Stomach (tissue), 9 donors: Measurements from ENCODE around the gene UQCRC1. TPM values are rescaled to one million over a fixed set of nuclear protein-coding genes. Genes with fewer than 3 reads are reported as not detected.

Experiments
- DNase-seq, 2 donors: peaks; one replicate each; pipeline versions ENCODE4 v3.0.0 to v3.0.0-alpha.2; 2013 to 2019
- H3K27ac ChIP-seq, 5 donors: fragments of 200-600 bp in 4 of 5; sonication (generic) in 4 of 5; one replicate each; pipeline ENCODE4 v1.5.1; 2013 to 2019; ENCODE audit warnings: mild to moderate bottlenecking in 1 of 5, moderate library complexity in 1 of 5
- H3K27me3 ChIP-seq, 3 donors: fragments of 200-600 bp; sonication (generic); one replicate each; pipeline ENCODE4 v1.5.1; 2017 to 2019; ENCODE audit warnings: mixed run types in 1 of 3
- H3K36me3 ChIP-seq, 4 donors: fragments of 200-600 bp; sonication (generic); 1 replicate in 3 of 4; 2 replicates in 1 of 4; pipeline ENCODE4 v1.5.1; 2016 to 2019
- H3K4me1 ChIP-seq, 4 donors: fragments of 200-600 bp; sonication (generic); one replicate each; pipeline ENCODE4 v1.5.1; 2016 to 2019
- H3K4me3 ChIP-seq, 4 donors: fragments of 200-600 bp; sonication (generic) in 3 of 4; one replicate each; pipeline ENCODE4 v1.5.1; 2016 to 2019; ENCODE audit warnings: mild to moderate bottlenecking in 1 of 4
- H3K9me3 ChIP-seq, 4 donors: fragments of 200-600 bp; sonication (generic); one replicate each; pipeline ENCODE4 v1.5.1; 2016 to 2019
- CTCF ChIP-seq, 7 experiments: fragments of 450-650 bp in 4 of 7; fragments of 200-600 bp in 3 of 7; sonication (generic) in 3 of 7; IDR thresholded peaks; one replicate each; pipeline ENCODE4 v1.5.1; 2016 to 2019; ENCODE audit warnings: antibody characterized with exemption in 7 of 7, control low read depth in 2 of 7, mild to moderate bottlenecking in 1 of 7
- EP300 ChIP-seq: sonication (generic); formaldehyde crosslinking; IDR thresholded peaks from one replicate; pipeline ENCODE4 v1.6.1; 2017; ENCODE audit warnings: antibody characterized with exemption
- POLR2A ChIP-seq, 4 donors: fragments of 450-650 bp; IDR thresholded peaks; one replicate each; pipeline ENCODE4 v1.6.1; 2016; ENCODE audit warnings: antibody characterized with exemption in 4 of 4, control low read depth in 2 of 4, mild to moderate bottlenecking in 1 of 4, moderate library complexity in 1 of 4
- POLR2AphosphoS5 ChIP-seq, 3 donors: sonication (generic); formaldehyde crosslinking; IDR thresholded peaks; one replicate each; pipeline ENCODE4 v1.6.1; 2016; ENCODE audit warnings: antibody characterized with exemption in 3 of 3
- WGBS, 5 donors: extraction: QIAGEN DNeasy Blood & Tissue Kit in 3 of 5; methylation state at CpG; one replicate each; pipeline versions ENCODE4 v1.1.5 to v1.1.7; 2013 to 2018; 5-methylcytosine and 5-hydroxymethylcytosine counted together
- intact Hi-C: fragments of 100-400 bp; cut with DNase I; formaldehyde crosslinking; loops from one replicate; pipeline ENCODE4 v1.15.1; 2023; ENCODE audit warnings: low total_unique reads
- polyA plus RNA-seq, 3 donors: library from polyadenylated mRNA; stranded (reverse); fragments of 200-250 nt; gene quantifications; one replicate each; pipeline ENCODE4 v1.2.3, GENCODE V29; 2013
- total RNA-seq, 5 donors: library from RNA; depleted of rRNA; stranded (reverse); fragments of >200 nt; gene quantifications; one replicate each; pipeline versions ENCODE4 v1.1.0 to v1.2.3, GENCODE V29; 2014 to 2016
- donor health status: healthy with polysubstance abuse.
- donor health status: Bipolar disorder and iron deficiency.
- donor health status: healthy.

The UQCRC1 gene
- total and polyA plus RNA-seq, 8 donors: 178 to 568 (median 277) TPM

- peak in 1 of 3 donors; percentile 3 for TF ChIP-seq POLR2AphosphoS5 (IDR thresholded peaks at IDR 0.05)
- TF ChIP-seq POLR2A (IDR thresholded peaks at IDR 0.05): no peak
- Histone ChIP-seq H3K4me3 (peak overlapping the region in 3 of 4 donors; percentile 34 to 40 (median 36)), H3K9me3 (no peaks in the 10 kb centered on the region), H3K27me3 (peaks cover 0 to 36% (median 4%) of the 10 kb centered on the region in 3 donors), H3K4me1 (peaks cover 29 to 46% (median 38%) of the 10 kb centered on the region in 4 donors), H3K27ac (peak overlapping the region in 3 of 5 donors; percentile 82 to 84 (median 83)), H3K36me3 (peaks cover 25 to 44% (median 35%) of the 10 kb centered on the region in 4 donors)
- DNase-seq: peak; percentile 34 to 60
- intact Hi-C loops: no loop called here
- 13 to 29% (median 21%) methylated on average over 9 to 10 of the region's 10 CpGs for WGBS, 5 donors
These were observed 13.8 kb downstream of the UQCRC1 start for GRCh38 chr3:48595526-48596121.

- peak in 1 of 2 donors; percentile 56 for DNase-seq
- Histone ChIP-seq H3K27me3 (peaks cover 0 to 36% (median 4%) of the 10 kb centered on the region in 3 donors), H3K4me3 (peak within 1 kb of the TSS; percentile 34 to 40 (median 36)), H3K36me3 (peaks cover 20 to 39% (median 30%) of the 10 kb centered on the region in 4 donors), H3K4me1 (peaks cover 29 to 46% (median 38%) of the 10 kb centered on the region in 4 donors), H3K27ac (peak within 1 kb of the TSS in 3 of 5 donors; percentile 82 to 84 (median 83)), H3K9me3 (no peaks in the 10 kb centered on the region)
- intact Hi-C loops: no loop called here
- TF ChIP-seq POLR2A (IDR thresholded peaks at IDR 0.05) (no peak), CTCF (IDR thresholded peaks at IDR 0.05) (no peak), EP300 (no peak), POLR2AphosphoS5 (IDR thresholded peaks at IDR 0.05) (no peak)
- 1 to 6% (median 5%) methylated on average over 15 to 35 of the region's 35 CpGs for WGBS, 5 donors
These were observed 14.3 kb downstream of the UQCRC1 start, which contains the start of gene COL7A1 for GRCh38 chr3:48595075-48595525. TSS of gene COL7A1 (minus strand) at chr3:48595329. CDS start at chr3:48595159, 170 bp downstream.

- peaks cover 14 to 33% (median 24%) of the 10 kb centered on the region in 4 donors for H3K36me3 ChIP-seq
- 19 to 39% (median 28%) methylated on average over 37 to 39 of the region's 39 CpGs for WGBS, 5 donors
- no peaks in the 10 kb centered on the region for H3K9me3 ChIP-seq
- intact Hi-C loops: no loop called here
- peaks cover 0 to 38% (median 4%) of the 10 kb centered on the region in 3 donors for H3K27me3 ChIP-seq
- DNase-seq: peak in 1 of 2 donors; percentile 30
- TF ChIP-seq EP300 (no peak), CTCF (IDR thresholded peaks at IDR 0.05) (no peak), POLR2A (IDR thresholded peaks at IDR 0.05) (no peak), POLR2AphosphoS5 (IDR thresholded peaks at IDR 0.05) (no peak)
- peak overlapping the region in 2 of 5 donors; percentile 40 to 83 for H3K27ac ChIP-seq
- H3K4me3 ChIP-seq: peak overlapping the region; percentile 34 to 40 (median 36)
- peaks cover 25 to 43% (median 35%) of the 10 kb centered on the region in 4 donors for H3K4me1 ChIP-seq
These were observed 14.9 kb downstream of the UQCRC1 start for GRCh38 chr3:48594417-48595049.

GRCh38 chr3:48593337-48593736, 16.1 kb downstream of the UQCRC1 start:
- Histone ChIP-seq H3K36me3 (peaks cover 2 to 21% (median 12%) of the 10 kb centered on the region in 4 donors), H3K4me1 (peaks cover 13 to 31% (median 25%) of the 10 kb centered on the region in 4 donors), H3K9me3 (no peaks in the 10 kb centered on the region), H3K27me3 (peaks cover 0 to 48% (median 4%) of the 10 kb centered on the region in 3 donors), H3K4me3 (no peak overlapping the region), H3K27ac (no peak overlapping the region)
- WGBS, 5 donors: 86 to 93% (median 92%) methylated on average over 5 to 9 of the region's 9 CpGs
- TF ChIP-seq POLR2AphosphoS5 (IDR thresholded peaks at IDR 0.05) (no peak), CTCF (IDR thresholded peaks at IDR 0.05) (no peak), POLR2A (IDR thresholded peaks at IDR 0.05) (no peak), EP300 (no peak)
- intact Hi-C loops: no loop called here
- no peak for DNase-seq
